SH-SY5Y (cell line): ENCODE results near the gene SLC6A9.

Experiments used
- GATA2 ChIP-seq: IDR thresholded peaks from 2 replicates; pipeline ENCODE4 v1.6.1; 2011; ENCODE audit warnings: mild to moderate bottlenecking, low read depth, low read length
- GATA3 ChIP-seq: IDR thresholded peaks from 2 replicates; pipeline ENCODE4 v1.6.1; 2011; ENCODE audit warnings: low read depth, mild to moderate bottlenecking, low read length, moderate library complexity

DNA sequence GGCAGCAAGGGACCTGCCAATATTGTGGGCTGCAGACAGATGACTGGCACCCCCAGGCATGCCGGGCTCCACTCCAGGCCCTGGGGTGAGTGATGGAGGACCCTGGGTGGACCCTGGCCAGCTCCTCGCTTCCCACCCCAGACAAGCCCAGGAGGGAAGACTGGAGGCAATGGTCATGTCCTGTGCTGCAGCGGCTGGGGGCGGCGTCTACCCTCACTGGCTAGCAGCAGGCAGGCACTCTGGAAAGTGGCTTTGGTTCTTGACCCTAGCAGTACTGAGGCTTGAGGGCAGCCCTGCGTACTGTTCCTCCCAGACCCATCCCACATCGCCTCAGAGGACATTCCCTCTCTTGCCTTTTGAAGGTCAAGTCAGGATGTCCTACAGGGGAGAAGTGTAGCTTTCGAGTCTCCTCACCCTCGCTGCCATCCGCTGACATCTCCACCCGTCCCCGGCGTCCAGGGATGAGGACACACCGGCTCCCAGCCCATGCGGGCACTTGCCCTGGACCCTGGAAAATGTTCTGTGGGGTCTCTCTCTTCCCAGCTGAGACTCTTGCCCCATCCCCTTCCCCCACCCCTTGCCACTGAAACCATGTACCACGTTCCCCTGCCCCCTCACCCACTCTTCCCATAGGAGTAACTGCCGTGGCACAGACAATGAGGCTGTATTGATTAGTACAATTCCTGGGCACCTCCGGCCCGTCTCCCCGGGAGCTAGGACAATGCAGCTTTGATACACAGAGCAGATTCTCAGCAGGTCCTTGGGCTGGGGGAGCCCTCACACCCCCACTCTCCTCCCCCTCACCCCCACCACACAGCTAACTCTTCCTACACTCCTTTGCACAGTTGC, 15.0 kb downstream of the SLC6A9 start:
- TF ChIP-seq GATA2: no peak
- TF ChIP-seq GATA3: no peak
